Smooth muscle cell (in vitro differentiated cells): Measurements from ENCODE around the gene POF1B. TPM values are rescaled to one million over a fixed set of nuclear protein-coding genes. Genes with fewer than 3 reads are reported as not detected.
A peak's percentile ranks its signal among the peaks of the same experiment; 100 is the strongest.

Source experiments
- DNase-seq: peaks from one replicate; lab custom pipeline; 2025; ENCODE audit not compliant: unreplicated experiment; lab: John Stamatoyannopoulos, UW
- H2AFZ ChIP-seq: fragments of 200-600 bp; sonication (generic); 2 replicates; pipeline ENCODE4 v1.6.0; 2016; ENCODE audit warnings: antibody characterized with exemption, low read depth, mild to moderate bottlenecking
- H3F3A ChIP-seq: fragments of 200-600 bp; sonication (generic); 2 replicates; pipeline ENCODE4 v1.6.0; 2017; ENCODE audit warnings: antibody characterized with exemption, low read depth
- H3K27ac ChIP-seq: fragments of 200-600 bp; sonication (generic); 2 replicates; pipeline ENCODE4 v1.5.1; 2016; ENCODE audit warnings: low read depth, mild to moderate bottlenecking
- H3K27me3 ChIP-seq: fragments of 200-600 bp; sonication (generic); 2 replicates; pipeline ENCODE4 v1.6.1; 2016; ENCODE audit warnings: low read depth, mild to moderate bottlenecking
- H3K36me3 ChIP-seq: fragments of 200-600 bp; sonication (generic); 2 replicates; pipeline ENCODE4 v1.5.1; 2016; ENCODE audit warnings: low read depth
- H3K4me1 ChIP-seq: fragments of 200-600 bp; sonication (generic); 2 replicates; pipeline ENCODE4 v1.5.1; 2016; ENCODE audit warnings: low read depth
- H3K4me2 ChIP-seq: fragments of 200-600 bp; sonication (generic); 2 replicates; pipeline ENCODE4 v1.6.0; 2016; ENCODE audit warnings: mild to moderate bottlenecking
- H3K4me3 ChIP-seq: fragments of 200-600 bp; sonication (generic); 2 replicates; pipeline ENCODE4 v1.5.1; 2016; ENCODE audit warnings: mild to moderate bottlenecking
- H3K79me2 ChIP-seq: fragments of 200-600 bp; sonication (generic); 2 replicates; pipeline ENCODE4 v1.6.0; 2016; ENCODE audit warnings: low read depth, mild to moderate bottlenecking
- H3K9ac ChIP-seq: fragments of 200-600 bp; sonication (generic); 2 replicates; pipeline ENCODE4 v1.6.0; 2016; ENCODE audit warnings: low read depth
- H3K9me3 ChIP-seq: fragments of 200-600 bp; sonication (generic); replicated peaks from 2 replicates; pipeline ENCODE4 v1.5.1; 2016; ENCODE audit warnings: low read depth
- H4K20me1 ChIP-seq: fragments of 200-600 bp; sonication (generic); 2 replicates; pipeline ENCODE4 v1.6.0; 2016; ENCODE audit warnings: low read depth
- CTCF ChIP-seq: fragments of 200-600 bp; sonication (generic); IDR thresholded peaks from 2 replicates; pipeline ENCODE4 v1.5.1; 2017; ENCODE audit warnings: borderline replicate concordance, mild to moderate bottlenecking, antibody characterized with exemption; ENCODE audit not compliant: insufficient read depth, poor library complexity, severe bottlenecking
- WGBS: methylation state at CpG from one replicate; pipeline ENCODE4 v1.1.7; 2016; ENCODE audit warnings: low lambda C conversion rate; 5-methylcytosine and 5-hydroxymethylcytosine counted together
- polyA plus RNA-seq: library from polyadenylated mRNA; unstranded; fragments of >200 nt; fragmentation: Nextera tagmentation; extraction: Ambion mirVana; gene quantifications from 2 replicates; pipeline ENCODE4 v1.2.1, GENCODE V29; 2016
- total RNA-seq: library from RNA; depleted of rRNA; stranded (reverse); fragments of >200 nt; gene quantifications from 2 replicates; pipeline ENCODE4 v1.2.3, GENCODE V29; 2014

POF1B gene
- total RNA-seq, result 4.8 and 8.3 TPM in 2 replicates
- polyA plus RNA-seq, result 0.53 and 1.6 TPM in 2 replicates

- Histone ChIP-seq H3K4me1 (no peaks in the 10 kb centered on the region), H2AFZ (no peak within 1 kb of the TSS), H4K20me1 (no peaks in the 10 kb centered on the region), H3K36me3 (no peaks in the 10 kb centered on the region), H3K4me2 (no peak within 1 kb of the TSS), H3K27me3 (no peaks in the 10 kb centered on the region), H3F3A (no peaks in the 10 kb centered on the region), H3K4me3 (peak within 1 kb of the TSS; percentile 40), H3K27ac (no peak within 1 kb of the TSS), H3K79me2 (no peaks in the 10 kb centered on the region), H3K9me3 (no peaks in the 10 kb centered on the region), H3K9ac (no peak within 1 kb of the TSS)
- no peak for DNase-seq
- 74% methylated on average over 12 of the region's 12 CpGs for WGBS
- TF ChIP-seq CTCF, result no peak
Observed at GRCh38 chrX:85379174-85379907, at the start of gene POF1B. Gene POF1B, minus strand, starts transcription at chrX:85379665. Its CDS starts 211 bp downstream, at chrX:85379454.

DNA sequence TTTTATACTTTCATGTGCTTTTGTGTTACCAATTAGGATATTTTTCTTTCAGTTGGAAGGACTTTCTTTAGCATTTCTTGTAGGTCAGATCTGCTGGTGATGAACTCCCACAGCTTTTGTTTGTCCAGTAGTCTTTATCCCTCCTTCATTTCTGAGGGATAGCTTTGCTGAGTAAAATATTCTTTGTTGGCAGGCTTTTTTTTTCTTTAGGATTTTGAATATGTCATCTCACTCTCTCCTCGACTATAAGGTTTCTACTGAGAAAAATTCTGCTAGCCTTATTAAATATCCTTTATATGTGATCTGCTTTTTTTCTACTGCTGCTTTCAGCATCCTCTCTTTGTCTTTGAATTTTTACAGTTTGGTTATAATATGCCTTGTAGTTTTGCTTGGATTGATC, 49.6 kb upstream of the POF1B start:
- Histone ChIP-seq H3K9me3 (peaks cover 2% of the 10 kb centered on the region), H3K36me3 (no peaks in the 10 kb centered on the region), H2AFZ (no peak overlapping the region), H3K4me1 (no peaks in the 10 kb centered on the region), H3K79me2 (no peaks in the 10 kb centered on the region), H4K20me1 (no peaks in the 10 kb centered on the region), H3K4me3 (no peak overlapping the region), H3K27me3 (no peaks in the 10 kb centered on the region), H3K9ac (no peak overlapping the region), H3K4me2 (no peak overlapping the region), H3K27ac (no peak overlapping the region), H3F3A (no peaks in the 10 kb centered on the region)
- DNase-seq, result no peak
- TF ChIP-seq CTCF, result no peak
- WGBS, result 59% methylated on average over 1 of the region's 1 CpG

GRCh38 chrX:85419293-85419692, 39.8 kb upstream of the POF1B start:
- H3K4me1 ChIP-seq, result no peaks in the 10 kb centered on the region
- no peaks in the 10 kb centered on the region for H3K27me3 ChIP-seq
- DNase-seq, result no peak
- TF ChIP-seq CTCF, result no peak
- H3K79me2 ChIP-seq, result no peaks in the 10 kb centered on the region
- H4K20me1 ChIP-seq, result no peaks in the 10 kb centered on the region
- H3K4me2 ChIP-seq, result no peak overlapping the region
- H3K9me3 ChIP-seq, result no peaks in the 10 kb centered on the region
- no peaks in the 10 kb centered on the region for H3F3A ChIP-seq
- no peak overlapping the region for H2AFZ ChIP-seq
- H3K27ac ChIP-seq, result no peak overlapping the region
- no peak overlapping the region for H3K9ac ChIP-seq
- no peak overlapping the region for H3K4me3 ChIP-seq
- no peaks in the 10 kb centered on the region for H3K36me3 ChIP-seq

DNA sequence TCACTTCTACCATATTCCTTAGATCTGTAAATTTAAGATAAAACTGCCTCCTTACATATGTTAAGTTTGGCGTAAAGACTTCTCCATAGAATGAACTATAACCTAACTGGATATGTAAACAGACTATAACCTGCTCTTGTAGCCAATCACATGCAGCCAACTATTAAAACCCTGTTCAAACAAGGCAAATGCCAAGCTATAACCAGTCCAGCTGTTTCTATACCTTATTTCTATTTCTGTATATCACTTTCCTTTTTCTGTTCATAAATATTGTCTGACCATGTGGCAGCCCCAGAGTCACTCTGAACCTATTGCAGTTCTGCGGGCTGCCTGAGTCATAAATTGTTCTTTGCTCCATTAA, 12.4 kb upstream of the POF1B start:
- no peaks in the 10 kb centered on the region for H3K9me3 ChIP-seq
- no peaks in the 10 kb centered on the region for H3K27me3 ChIP-seq
- H3K9ac ChIP-seq, result no peak overlapping the region
- no peaks in the 10 kb centered on the region for H4K20me1 ChIP-seq
- H3F3A ChIP-seq, result no peaks in the 10 kb centered on the region
- no peak overlapping the region for H3K4me2 ChIP-seq
- H3K36me3 ChIP-seq, result no peaks in the 10 kb centered on the region
- WGBS, result 82% methylated on average over 2 of the region's 2 CpGs
- no peak overlapping the region for H3K27ac ChIP-seq
- H2AFZ ChIP-seq, result no peak overlapping the region
- DNase-seq, result no peak
- no peaks in the 10 kb centered on the region for H3K4me1 ChIP-seq
- TF ChIP-seq CTCF, result no peak
- no peaks in the 10 kb centered on the region for H3K79me2 ChIP-seq
- no peak overlapping the region for H3K4me3 ChIP-seq
